HG03108 (cell line): Measurements from ENCODE around the gene ZMPSTE24.
"Not testable (repeated sequence)": the region's sequence is repeated elsewhere in the genome, so short reads cannot be mapped to it uniquely, and the experiment has no call there.

Experiments used
- ATAC-seq: cut with Tn5 transposase; IDR thresholded peaks from one replicate; pipeline ENCODE4 v1.9.1; 2021; ENCODE audit warnings: moderate library complexity; ENCODE audit not compliant: unreplicated experiment

ZMPSTE24 gene

DNA sequence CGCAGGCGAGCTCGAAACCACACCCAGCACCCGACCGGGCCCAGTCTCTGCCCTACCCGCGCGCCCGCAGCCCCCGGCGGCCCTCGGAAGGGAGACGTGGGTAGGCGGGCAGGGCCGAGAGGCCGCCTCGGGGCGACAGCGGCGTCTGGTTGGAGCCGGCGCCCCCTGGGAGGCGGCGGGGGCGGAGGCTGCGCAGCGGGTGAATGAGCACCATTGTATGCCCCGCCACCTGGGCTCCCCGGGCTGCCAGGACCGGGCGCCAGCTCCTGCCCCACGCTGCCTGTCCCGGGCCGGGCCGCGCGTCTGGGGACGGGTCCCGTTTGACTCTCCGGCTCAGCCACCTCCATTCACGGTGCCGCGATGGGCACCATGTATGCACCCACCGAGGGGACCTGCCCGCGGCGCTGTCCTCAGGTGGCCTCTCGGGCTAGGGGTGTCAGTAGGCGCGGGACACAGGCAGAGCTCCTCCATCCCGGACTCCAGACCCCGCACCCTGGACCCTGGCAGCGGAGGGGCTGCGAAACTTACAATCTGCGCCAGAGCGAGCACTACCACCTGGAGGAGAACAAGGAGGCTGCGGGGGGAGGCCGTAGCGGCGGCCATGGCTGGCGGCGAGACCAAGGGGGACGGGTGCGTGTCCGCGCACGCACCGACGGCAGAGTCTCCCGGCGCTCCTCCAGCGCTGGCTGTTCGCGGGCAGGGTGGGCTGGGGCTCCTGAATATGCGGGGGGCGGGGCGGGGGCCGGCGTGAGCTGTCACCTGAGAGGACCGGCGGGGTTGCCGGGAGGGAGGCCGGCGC, 58.8 kb downstream of the ZMPSTE24 start, which contains the start of gene COL9A2:
Gene COL9A2 (minus strand): TSS at position 692 of the 799 bp plus-strand sequence. CDS start 89 bp downstream, at position 603.
- ATAC-seq, result no peak

DNA sequence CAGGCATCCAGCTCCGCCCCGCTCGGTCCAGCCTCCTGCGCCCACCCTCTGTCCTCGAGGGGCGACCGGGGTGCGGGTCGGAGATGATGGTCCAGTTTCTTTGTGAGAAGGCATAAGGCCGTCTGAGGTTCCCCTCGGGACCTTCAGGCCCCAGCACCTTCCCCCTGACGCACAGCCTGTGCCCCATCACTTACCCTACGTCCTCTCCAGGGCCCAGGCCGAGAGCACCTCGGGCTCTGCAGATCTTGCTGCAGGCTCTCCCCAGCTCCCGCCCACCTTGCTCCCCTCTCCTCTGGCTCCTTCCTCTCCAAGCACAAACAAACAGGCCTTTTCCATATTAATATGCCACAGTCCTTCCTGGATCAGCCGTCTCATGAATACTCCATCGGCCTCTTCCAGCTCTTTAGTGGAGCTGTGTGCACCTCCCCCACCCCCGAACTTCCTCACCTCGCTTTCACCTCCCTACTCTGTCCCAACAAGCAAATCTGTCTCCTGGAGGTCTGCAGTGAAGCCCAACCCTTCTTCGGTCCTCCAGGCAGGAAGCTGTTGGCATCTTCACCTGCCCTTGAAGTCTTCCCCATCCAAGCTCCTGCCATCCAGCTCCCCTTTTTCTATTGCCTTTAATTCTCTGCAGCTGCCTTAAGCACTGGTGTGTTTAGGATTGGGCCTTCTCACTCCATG, 59.5 kb downstream of the ZMPSTE24 start:
- no peak for ATAC-seq

DNA sequence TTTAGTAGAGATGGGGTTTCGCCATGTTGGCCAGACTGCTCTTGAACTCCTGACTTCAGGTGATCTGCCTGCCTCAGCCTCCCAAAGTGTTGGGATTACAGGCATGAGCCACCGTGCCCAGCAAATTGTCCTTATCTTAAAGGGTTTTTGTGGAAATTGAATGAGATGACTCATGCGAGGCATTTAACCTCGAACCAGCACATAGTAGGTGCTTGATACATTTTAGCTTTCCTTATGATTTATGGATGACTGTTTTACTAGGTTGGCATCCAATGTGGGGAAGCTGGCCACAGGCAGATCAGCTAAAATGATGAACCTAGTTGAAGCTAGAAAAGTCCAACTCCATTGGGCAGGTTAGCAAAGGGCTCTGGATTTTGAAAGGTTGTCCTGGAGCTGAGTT, 60.4 kb downstream of the ZMPSTE24 start:
- ATAC-seq, result no peak

DNA sequence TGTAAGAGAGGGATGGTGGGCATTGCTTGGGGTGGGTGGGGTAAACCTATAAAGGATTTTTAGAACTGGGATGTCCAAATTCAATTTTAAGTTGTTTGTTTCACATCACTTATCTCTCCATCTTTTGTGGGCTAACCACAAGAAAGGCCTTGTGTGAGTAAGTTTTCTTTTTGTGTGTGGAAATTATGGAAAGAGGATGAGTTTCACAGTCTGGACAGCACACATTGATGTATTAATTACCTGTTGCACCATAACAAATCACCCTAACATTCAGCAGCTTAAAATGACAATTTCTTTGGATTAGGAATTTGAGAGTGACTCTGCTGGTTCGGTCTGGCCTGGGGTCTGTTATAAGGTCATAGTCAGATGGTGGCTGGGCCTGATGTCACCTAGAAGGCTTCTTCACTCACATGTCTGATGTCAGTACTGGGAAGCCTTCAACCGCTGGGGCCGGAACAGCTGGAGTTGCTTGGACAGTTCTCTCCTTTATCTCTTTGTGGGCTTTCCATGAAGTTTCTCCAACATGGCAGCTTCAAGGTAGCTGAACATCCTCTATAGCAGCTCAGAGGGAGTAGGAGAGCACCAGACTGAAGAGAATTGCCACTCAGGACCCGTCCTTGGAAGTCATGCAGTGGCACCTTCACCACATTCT, 61.1 kb downstream of the ZMPSTE24 start:
- ATAC-seq, result no peak

DNA sequence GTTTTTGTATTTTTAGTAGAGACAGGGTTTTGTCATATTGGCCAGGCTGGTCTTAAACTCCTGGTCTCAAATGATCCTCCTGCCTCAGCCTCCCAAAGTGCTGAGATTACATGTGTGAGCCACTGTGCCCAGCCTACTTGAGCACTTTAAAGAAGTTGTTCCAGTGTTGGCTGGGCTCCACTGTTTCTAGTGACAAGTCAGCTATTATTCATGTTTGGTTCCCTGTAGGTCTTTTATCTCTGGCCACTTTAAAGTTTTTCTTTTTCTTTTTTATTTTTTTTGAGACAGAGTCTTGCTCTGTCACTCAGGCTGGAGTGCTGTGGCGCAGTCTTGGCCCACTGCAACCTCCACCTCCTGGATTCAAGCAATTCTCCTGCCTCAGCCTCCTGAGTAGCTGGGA, 73.4 kb downstream of the ZMPSTE24 start:
- not testable (repeated sequence) for ATAC-seq

DNA sequence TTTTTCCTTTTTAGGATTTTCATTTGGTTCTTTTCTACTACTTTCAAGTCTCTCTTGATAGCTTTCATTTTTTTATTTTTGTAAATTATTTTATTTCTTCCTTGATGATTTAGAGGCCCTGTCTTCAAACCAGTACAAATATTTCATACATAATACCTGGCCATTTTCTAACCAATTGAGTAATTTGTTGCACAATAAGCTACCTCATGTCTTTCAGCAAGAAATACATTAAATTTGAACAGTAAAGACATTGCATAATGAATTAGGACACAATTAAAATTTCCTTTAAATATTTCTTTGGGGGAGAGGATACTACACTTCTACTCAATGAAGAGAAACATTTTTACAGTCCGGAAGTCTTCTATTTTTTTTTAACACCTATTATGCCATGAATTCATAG, 74.7 kb downstream of the ZMPSTE24 start:
- ATAC-seq, result no peak

DNA sequence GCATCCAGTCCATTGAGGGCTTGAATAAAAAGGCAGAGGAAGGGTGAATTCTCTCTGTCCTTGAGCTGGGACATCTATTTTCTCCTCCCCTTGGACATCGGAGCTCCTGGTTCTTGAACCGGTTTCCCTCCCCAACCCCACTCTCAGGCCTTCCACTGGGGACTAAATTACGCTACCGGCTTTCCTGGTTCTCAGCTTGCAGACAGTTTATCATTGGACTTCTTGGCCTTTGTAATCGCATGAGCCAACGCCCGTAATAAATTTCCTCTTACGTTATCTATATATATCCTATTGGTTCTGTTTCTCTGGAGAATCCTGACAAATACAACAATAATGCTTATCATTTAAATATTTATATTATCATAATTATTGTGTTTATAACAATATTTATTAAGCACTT, 79.4 kb downstream of the ZMPSTE24 start:
- no peak for ATAC-seq

DNA sequence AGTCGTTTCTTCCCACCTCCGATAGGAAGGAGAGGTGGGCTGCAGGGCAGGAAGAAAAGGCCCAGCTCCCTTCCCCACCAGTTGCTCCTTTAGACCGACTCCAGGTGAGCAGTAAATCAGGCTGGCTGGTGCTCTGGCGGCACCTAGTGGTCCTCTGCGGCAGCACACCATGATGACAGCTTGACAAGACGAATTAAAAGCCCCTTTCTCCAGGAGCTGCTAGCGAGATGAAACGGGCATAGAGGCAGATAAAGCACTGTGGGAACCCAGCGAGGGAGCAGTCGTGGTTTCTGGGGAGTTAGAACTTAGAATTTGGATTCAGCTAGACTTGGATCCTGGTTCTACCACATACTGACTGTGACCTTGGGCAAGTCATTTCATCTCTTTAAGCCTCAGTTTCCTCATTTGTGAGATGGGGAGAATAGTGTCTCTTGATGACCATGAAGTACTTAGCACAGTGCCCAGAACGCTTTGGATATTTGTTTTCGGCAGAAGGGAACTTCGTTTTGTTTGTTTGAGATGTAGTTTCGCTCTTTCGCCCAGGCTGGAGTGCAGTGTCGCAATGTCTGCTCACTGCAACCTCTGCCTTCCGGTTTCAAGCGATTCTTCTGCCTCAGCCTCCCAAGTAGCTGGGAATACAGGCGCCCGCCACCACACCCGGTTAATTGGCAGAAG, 80.8 kb downstream of the ZMPSTE24 start:
- no peak for ATAC-seq

DNA sequence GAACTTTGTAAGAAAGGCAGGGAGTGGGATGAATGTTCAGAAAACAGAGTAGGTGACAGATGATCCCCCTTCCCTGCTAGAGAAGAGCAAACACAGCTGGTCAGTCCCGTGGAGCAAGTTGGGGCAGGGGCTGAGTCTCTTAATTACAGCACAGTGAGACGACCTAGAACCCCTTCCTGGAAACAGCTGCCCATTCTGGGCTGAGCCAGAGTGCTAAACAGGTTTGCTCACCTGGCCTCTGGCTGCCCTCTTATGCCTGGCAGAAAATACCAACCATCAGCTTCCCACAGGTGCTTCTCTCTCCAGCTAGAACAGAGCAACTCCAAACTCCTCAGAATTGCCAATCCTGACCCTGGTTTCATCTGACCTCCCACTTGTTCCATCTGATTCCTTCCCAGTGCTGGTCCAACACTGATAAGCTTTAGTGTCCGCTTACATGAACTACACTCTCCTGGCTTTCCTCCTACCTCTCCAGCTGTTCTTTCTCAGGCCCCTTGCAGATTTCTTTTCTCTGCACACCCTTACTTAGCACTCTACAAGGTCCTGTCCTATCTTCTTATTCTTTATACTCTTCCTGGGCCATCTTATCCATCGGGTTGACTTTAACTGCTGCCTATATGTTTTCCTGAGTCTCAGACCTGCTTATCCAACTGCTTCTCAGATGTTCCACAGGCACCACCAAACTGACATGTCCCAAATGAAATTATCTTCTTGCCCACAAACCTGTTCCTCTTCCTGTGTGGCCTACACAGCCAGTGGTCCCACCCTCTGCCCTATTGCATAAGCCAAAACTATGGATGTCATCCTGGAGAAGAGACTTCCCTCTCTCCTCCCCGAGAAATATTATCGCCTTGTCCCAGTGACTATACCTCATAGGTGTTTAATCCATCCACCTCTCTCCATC, 81.6 kb downstream of the ZMPSTE24 start:
- no peak for ATAC-seq

DNA sequence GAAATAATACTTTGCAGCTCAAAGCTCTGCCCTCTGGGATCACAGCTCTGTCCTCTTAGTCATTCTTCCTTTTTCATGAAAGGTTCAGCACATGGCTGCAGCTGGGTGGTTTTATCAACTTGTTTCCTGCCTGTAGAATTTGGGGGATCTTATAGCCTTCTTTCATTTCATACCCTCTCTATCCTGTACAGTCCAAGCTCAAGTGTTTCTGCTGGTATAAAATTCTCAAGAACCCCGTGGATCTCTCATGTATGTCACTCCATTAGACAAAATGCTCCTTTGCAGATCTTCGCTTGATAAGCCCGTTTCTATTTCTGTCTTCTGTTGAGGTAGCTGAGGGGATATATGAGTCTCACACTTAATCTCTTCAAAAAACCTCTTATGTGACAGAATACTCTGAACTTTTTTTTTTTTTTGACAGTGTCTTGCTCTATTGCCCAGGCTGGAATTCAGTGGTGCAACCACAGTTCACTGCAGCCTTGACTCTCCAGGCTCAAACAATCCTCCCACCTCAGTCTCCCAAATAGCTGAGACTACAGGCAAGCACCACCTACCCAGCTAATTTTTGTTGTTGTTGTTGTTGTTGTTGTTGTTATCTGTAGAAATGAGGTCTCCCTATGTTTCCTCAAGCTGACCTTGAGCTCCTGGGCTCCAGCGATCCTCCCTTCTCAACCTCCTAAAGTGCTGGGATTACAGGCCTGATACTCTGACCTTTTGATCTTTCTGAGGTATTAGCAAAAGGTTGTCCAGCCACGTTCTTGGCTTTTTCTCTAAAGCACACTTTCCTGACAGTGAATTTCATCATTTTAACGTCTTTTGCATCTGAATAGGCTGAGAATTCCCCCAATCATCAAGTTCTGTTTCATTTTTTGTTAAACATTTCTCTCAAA, 83.7 kb downstream of the ZMPSTE24 start:
- no peak for ATAC-seq

DNA sequence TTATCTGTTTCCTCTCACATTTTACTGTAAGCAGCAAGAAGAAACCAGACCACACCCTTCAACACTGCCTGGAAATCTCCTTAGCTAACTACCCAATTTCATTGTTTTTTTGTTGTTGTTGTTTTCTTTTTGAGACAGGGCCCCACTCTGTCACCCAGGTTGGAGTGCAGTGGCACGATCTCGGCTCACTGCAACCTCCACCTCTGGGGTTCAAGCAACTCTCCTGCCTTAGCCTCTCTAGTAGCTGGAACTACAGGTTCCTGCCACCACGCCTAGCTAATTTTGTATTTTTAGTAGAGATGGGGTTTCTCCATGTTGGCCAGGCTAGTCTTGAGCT, 84.3 kb downstream of the ZMPSTE24 start:
- not testable (repeated sequence) for ATAC-seq
